NCI-H2196 treated with DMSO at 0.1 percent for 48 hours (cell line): ENCODE results near the gene CHD2.
A peak's percentile ranks its signal among the peaks of the same experiment; 100 is the strongest.
"Not testable (repeated sequence)": the region's sequence is repeated elsewhere in the genome, so short reads cannot be mapped to it uniquely, and the experiment has no call there.

Source experiments
- DNase-seq: peaks from one replicate; lab custom pipeline; 2025; ENCODE audit not compliant: unreplicated experiment; lab: John Stamatoyannopoulos, UW

CHD2 gene

GRCh38 chr15:93007994-93008393 is 107.9 kb downstream of the CHD2 start:
- DNase-seq, result no peak

GRCh38 chr15:93012786-93013185 is 112.7 kb downstream of the CHD2 start:
- no peak for DNase-seq

GRCh38 chr15:93017526-93017925 is 117.4 kb downstream of the CHD2 start:
- DNase-seq, result no peak

GRCh38 chr15:93018574-93018973 is 118.5 kb downstream of the CHD2 start:
- DNase-seq, result no peak

- no peak for DNase-seq
These were observed 119.0 kb downstream of the CHD2 start for GRCh38 chr15:93019090-93019489.

GRCh38 chr15:93019971-93020370 is 119.8 kb downstream of the CHD2 start:
- no peak for DNase-seq

GRCh38 chr15:93020976-93021772 is 121.0 kb downstream of the CHD2 start:
- DNase-seq, result no peak

- DNase-seq, result no peak
These were observed 124.2 kb downstream of the CHD2 start for GRCh38 chr15:93024293-93024692.

- no peak for DNase-seq
These were observed 124.8 kb downstream of the CHD2 start for GRCh38 chr15:93024716-93025624.

GRCh38 chr15:93025625-93025982 is 125.5 kb downstream of the CHD2 start:
- no peak for DNase-seq

GRCh38 chr15:93026380-93026817 is 126.3 kb downstream of the CHD2 start:
- no peak for DNase-seq

GRCh38 chr15:93027413-93027812 is 127.3 kb downstream of the CHD2 start:
- no peak for DNase-seq

- no peak for DNase-seq
These were observed 128.0 kb downstream of the CHD2 start for GRCh38 chr15:93028111-93028631.

- DNase-seq, result no peak
These were observed 128.6 kb downstream of the CHD2 start for GRCh38 chr15:93028632-93029213.

- no peak for DNase-seq
These were observed 129.2 kb downstream of the CHD2 start for GRCh38 chr15:93029214-93029835.

- no peak for DNase-seq
These were observed 129.8 kb downstream of the CHD2 start for GRCh38 chr15:93029836-93030429.

- peak; percentile 14 for DNase-seq
These were observed 130.4 kb downstream of the CHD2 start for GRCh38 chr15:93030430-93031102.

GRCh38 chr15:93031103-93031464 is 131.0 kb downstream of the CHD2 start:
- no peak for DNase-seq

GRCh38 chr15:93031557-93032384 is 131.6 kb downstream of the CHD2 start:
- DNase-seq, result not testable (repeated sequence)
